GM13977 (cell line): ENCODE measurements around the gene SCAMP1.

Experiments
- DNase-seq: peaks from one replicate; pipeline ENCODE4 v3.0.0; 2012; ENCODE audit warnings: low spot score
- in situ Hi-C: fragments of 300-500 bp; cut with MboI; formaldehyde crosslinking; loops from one replicate; pipeline ENCODE4 v1.12.0; 2022; ENCODE audit warnings: low sequenced_read_pairs, low pct_unique_long_range_greater_than_20kb, mixed read lengths, inconsistent platforms; ENCODE audit not compliant: unreplicated experiment
- TF ChIP-seq, protein P1 (sequence below): IDR thresholded peaks from 2 replicates; pipeline ENCODE4 v1.5.1; 2012; ENCODE audit warnings: mild to moderate bottlenecking, control low read depth; ENCODE audit not compliant: insufficient read depth; ENCODE audit errors: extremely low read depth, missing control alignments

The SCAMP1 gene

DNA sequence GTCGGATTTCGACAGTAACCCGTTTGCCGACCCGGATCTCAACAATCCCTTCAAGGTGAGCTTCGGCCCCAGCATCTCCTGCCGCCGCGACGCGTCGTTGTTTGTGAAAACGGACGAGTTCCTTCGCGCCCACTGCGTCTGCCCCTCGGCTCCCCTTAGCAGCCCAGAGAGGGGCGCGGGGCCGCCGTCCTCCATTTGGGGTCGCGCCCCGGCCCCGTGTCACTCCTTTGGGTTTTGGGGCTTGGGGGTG, 182 bp downstream of the SCAMP1 start:
- DNase-seq: no peak
- TF ChIP-seq, protein P1, sequence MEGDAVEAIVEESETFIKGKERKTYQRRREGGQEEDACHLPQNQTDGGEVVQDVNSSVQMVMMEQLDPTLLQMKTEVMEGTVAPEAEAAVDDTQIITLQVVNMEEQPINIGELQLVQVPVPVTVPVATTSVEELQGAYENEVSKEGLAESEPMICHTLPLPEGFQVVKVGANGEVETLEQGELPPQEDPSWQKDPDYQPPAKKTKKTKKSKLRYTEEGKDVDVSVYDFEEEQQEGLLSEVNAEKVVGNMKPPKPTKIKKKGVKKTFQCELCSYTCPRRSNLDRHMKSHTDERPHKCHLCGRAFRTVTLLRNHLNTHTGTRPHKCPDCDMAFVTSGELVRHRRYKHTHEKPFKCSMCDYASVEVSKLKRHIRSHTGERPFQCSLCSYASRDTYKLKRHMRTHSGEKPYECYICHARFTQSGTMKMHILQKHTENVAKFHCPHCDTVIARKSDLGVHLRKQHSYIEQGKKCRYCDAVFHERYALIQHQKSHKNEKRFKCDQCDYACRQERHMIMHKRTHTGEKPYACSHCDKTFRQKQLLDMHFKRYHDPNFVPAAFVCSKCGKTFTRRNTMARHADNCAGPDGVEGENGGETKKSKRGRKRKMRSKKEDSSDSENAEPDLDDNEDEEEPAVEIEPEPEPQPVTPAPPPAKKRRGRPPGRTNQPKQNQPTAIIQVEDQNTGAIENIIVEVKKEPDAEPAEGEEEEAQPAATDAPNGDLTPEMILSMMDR: no peak
- in situ Hi-C loops: no loop called here

DNA sequence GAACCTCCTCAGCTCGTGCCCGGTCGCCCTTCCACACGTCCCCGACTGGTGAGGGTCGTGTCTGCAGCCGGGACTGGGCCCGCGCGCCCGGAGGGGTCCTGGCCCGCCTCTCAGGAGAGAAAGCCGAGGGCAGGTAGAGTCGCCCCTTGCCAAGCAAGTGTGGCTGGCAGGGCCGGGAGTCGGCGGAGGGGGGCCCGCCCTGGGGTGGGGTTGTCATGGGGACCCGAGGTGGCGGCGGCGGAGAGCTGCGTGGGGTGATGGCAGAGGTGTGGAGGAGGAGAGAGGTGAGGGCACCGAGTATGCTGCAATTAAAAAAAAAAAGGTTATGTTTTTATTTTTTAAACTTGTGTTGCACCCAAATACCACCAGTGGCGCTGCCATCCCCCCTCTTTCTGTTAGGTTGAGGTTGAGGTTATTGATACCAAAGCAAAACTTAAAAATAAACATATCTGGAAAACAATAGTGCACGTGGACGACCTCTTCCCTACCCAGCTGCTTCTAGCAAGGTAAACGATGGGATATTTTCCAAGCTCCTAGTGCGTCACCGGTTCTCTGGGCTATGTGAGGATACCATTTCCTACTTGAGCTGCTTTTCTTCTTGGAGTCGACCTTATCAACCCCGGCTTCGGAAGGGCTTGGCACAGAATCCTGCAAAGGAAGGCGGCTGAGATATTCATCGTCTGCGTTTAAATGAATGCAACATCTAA, 660 bp downstream of the SCAMP1 start:
- TF ChIP-seq, protein P1: no peak
- in situ Hi-C loops: no loop called here
- DNase-seq: peak; percentile 71

DNA sequence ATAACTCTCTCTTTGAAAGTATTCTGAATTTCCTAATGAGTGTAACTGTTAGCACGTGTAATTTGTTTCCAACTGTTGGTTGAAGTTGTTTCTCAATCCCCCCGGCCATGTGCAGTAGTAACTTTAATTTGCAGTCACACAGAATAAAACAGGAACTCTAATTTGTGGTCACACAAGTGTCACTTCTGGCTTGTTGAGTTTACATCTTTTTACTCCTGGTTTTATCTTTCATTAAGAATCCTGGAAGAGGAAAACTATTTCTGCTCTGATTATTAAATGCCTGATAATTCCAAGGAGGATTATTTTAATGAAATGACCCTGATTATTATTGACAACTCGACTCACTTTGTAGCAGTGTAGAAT, 1.2 kb downstream of the SCAMP1 start:
- no peak for DNase-seq
- in situ Hi-C loops: no loop called here
- TF ChIP-seq, protein P1: no peak

DNA sequence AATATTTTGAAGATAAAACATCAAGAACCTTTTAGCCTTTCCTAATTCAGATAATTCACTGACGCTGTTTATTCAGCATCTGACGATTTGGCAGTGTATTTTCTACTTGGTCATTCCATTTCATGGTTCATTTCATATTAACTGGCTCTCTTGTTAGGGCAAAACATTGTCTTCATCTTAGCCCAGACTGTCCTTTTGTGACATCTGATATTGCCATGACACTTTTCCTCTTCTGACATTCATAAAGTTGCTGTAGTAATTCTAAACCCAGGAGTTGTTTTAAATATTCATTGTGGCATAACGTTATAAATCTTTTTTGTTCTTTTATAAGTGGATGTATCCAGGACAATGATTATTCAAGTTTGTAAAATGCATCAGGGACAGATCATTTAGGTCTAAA, 1.8 kb downstream of the SCAMP1 start:
- in situ Hi-C loops: no loop called here
- no peak for DNase-seq
- TF ChIP-seq, protein P1: no peak

DNA sequence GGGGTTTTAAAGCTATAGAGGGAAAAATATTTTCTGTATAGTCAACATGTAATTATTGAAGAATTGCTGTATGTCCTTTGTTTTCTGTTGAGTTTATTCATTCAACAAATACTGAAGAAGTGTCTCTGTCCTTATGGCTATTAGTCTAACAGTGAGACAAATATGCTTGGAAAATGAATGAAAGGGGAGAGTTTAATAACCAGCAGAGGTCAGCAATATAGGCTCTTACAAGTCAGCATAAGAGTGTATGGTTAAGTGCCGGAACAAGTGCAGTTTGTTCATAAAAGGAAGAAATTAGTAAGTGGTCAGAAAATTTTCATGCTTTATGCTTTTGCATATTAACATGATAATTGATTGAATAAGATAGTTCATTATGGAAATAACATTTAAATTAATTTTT, 3.6 kb downstream of the SCAMP1 start:
- DNase-seq: no peak
- in situ Hi-C loops: no loop called here
- TF ChIP-seq, protein P1: no peak

DNA sequence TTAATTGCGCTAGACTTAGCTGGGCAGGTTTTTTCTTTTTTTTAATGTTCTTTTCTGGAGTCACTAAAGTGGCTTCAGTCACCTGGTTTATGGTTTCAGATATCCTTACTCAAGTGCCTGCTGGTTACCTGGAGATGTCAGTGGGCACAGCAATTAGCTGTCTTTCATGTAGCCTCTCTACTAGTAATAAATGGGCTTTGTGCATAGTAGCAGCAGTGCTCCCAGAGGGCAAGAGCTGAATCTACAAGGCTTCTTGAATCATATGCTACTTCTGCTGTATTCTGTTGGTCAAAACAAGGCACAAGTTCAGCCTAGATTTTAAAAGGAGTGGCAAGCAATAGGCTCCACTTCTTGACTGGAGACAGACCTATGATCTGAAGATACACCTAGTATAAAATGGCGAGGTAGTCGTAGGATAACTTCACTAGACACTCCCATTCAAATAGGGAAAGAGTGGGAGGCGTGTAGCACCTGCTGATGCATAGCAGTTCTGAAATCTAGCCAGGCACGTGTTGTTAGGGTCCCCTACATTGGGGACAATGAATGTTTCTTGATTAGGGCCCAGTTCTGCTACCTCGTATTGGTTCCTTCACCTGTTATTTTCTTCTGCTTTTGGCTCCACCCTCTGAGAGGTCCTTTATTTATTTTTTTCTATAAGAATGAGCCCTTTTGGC, 7.0 kb downstream of the SCAMP1 start:
- DNase-seq: no peak
- TF ChIP-seq, protein P1: peak; percentile 6
- in situ Hi-C loops: no loop called here
